GM18907 (cell line): ENCODE results near the gene MROH7.
"Not testable (repeated sequence)": the region's sequence is repeated elsewhere in the genome, so short reads cannot be mapped to it uniquely, and the experiment has no call there.

Experiments
- ATAC-seq: cut with Tn5 transposase; IDR thresholded peaks from one replicate; pipeline ENCODE4 v1.9.1; 2021; ENCODE audit warnings: mild to moderate bottlenecking, moderate library complexity; ENCODE audit not compliant: unreplicated experiment

Gene MROH7

GRCh38 chr1:54609301-54609921 lies 32.2 kb upstream of the MROH7 start:
- ATAC-seq: no peak

GRCh38 chr1:54610048-54610447 lies 31.5 kb upstream of the MROH7 start:
- ATAC-seq: no peak

GRCh38 chr1:54610601-54611580 lies 30.7 kb upstream of the MROH7 start:
- ATAC-seq: no peak

- ATAC-seq: no peak
Measured at GRCh38 chr1:54611621-54612020, 30.0 kb upstream of the MROH7 start.

GRCh38 chr1:54614024-54614423 lies 27.6 kb upstream of the MROH7 start:
- no peak for ATAC-seq

- ATAC-seq: no peak
Measured at GRCh38 chr1:54614563-54614962, 27.0 kb upstream of the MROH7 start.

- ATAC-seq: no peak
Measured at GRCh38 chr1:54615531-54616279, 25.9 kb upstream of the MROH7 start.

GRCh38 chr1:54619749-54620148 lies 21.8 kb upstream of the MROH7 start:
- ATAC-seq: no peak

- no peak for ATAC-seq
Measured at GRCh38 chr1:54623216-54624007, 18.2 kb upstream of the MROH7 start, which contains the start of gene FAM151A. TSS of gene FAM151A (minus strand) at chr1:54623525. CDS start at chr1:54623395, 130 bp downstream.

- ATAC-seq: no peak
Measured at GRCh38 chr1:54624466-54625464, 16.8 kb upstream of the MROH7 start.

GRCh38 chr1:54627196-54627595 lies 14.4 kb upstream of the MROH7 start:
- ATAC-seq: no peak

GRCh38 chr1:54635804-54636203 lies 5.8 kb upstream of the MROH7 start:
- ATAC-seq: not testable (repeated sequence)

- ATAC-seq: not testable (repeated sequence)
Measured at GRCh38 chr1:54636461-54637446, 4.8 kb upstream of the MROH7 start.

- ATAC-seq: no peak
Measured at GRCh38 chr1:54640361-54640760, 1.2 kb upstream of the MROH7 start.

GRCh38 chr1:54643736-54644135 lies 2.1 kb downstream of the MROH7 start:
- no peak for ATAC-seq

- ATAC-seq: no peak
Measured at GRCh38 chr1:54645806-54646676, 4.5 kb downstream of the MROH7 start.
